HS-27A (cell line): ENCODE results near the gene TNK2.
"Not testable (repeated sequence)": the region's sequence is repeated elsewhere in the genome, so short reads cannot be mapped to it uniquely, and the experiment has no call there.

Experiments
- DNase-seq: peaks from one replicate; pipeline ENCODE4 v3.0.0-alpha.2; 2012; ENCODE audit warnings: low read depth, missing footprints

The TNK2 gene

DNA sequence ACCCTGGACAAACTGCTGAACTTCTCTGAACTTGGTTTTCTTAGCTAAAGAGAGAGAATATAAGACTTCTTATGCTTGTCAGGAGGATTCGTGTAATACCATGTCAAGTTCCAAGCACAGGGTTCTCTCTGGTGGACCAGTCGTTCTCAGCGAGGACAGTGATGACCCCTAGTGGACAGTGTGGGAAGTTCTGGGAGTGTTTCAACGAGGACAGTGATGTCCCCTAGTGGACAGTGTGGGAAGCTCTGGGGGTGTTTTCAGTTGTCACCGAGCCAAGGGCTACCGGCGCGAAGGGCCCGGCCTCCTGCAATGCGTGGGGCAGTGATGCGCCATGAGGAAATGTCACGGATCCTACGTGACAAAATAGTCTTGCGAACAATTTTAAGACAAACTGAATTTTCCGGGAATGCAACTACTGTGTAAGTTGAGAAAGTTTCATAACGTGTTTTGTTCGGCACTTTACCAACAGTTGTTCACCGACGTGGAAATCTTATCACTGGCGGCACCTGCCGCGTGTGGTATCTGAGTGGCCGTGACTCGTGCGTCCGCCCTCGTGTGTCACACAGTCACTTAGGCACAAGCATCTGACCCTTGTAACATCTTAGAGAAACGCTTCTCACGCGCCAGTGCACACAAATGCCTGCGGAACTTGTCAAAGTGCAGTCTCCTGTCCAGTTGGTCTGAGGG lies 57.4 kb downstream of the TNK2 start:
- DNase-seq = peak; percentile 68

DNA sequence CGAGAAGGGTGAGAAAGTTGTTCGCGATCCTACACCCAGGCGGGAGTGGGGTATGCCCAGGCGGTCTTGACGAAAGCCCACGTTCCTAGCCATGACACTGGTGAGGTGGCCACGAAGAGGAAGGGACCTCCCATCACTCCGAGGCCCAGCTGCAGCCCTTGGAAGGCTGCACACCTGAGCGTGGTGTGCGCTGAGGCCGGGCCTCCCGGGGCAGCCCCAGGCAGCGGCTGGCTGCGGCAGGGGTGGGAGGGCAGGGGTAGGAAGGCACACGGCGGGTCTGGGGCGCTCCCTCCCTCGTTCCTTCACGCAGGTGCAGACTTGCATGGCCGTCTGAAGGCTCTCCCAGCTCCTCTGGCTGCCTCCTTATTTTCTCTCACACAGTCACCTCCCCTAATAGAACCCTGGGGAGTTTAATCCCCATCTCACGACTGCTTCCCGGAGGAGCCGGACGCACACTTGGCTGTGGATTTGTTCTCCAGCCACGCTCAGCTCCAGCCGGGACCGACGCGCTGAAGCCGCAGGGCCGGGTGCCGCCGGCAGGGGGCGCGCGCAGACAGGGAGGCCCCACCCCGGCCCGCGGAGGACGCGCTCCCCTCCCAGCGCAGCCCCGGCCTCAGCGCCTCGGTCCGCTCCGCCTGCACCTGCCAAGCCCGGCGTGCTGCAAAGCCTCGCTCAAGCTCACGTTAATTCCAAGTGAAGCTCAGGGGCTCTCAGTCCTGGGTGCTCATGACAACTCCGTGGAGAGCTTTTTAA lies 58.9 kb downstream of the TNK2 start:
- DNase-seq = no peak

DNA sequence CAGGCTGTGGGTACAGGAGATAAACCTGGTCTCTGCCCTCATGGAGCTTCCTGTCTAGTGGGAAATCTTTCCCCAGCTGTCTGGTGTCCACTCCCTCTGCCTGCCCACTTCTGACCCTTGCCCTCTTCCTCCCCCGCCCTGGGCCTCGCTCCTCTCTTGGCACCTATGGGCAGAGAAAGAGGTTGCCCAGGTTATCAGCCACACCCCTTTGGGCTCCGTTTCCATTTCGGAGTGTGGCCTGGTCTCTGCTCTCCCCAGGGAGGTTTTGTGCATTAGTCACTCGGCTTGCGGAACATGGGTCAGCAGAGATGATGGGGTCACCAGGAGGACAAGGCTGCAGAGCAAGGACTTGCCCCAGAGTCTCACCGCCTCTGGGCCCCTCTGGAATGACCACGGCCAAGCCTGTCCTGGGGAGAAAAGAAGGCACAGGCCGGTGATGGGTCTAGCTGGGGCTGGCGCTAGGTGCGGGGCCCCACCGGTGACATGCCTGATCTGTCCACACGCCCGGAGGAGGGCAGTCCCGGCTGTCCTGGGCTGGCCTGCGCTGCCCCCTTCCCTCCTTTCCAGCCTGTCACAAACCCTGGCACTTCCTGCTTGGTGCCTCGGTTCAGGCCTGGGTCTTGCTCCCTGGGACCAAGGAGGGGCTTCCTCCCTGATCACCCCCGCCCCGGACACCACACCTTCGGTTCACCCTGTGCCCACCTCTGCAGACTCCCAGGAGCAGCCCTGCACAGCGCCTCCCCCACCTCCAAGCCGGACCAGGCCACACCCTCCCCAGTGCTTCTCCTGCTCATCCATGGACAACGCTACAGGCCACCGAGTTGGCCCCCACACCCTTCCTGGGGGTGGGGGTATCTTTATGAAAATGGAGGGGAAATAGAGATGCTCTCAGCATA lies 61.0 kb downstream of the TNK2 start:
- DNase-seq = no peak

DNA sequence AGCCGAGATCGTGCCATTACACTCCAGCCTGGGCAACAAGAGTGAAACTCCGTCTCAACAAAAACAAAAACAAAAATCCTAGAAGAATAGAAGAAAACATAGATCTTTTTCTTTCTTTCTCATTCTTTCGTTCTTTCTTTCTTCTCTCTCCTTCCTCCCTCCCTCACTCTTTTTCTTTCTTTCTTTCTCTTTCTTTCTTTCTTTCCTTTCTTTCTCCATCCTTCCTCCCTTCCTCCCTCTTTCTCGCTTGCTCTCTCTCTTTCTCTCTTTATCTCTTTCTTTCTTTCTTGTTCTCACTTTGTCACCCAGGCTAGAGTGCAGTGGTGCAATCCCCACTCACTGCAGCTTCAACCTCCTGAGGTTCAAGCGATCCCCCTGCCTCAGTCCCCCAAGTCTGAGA lies 62.9 kb downstream of the TNK2 start:
- DNase-seq = no peak

DNA sequence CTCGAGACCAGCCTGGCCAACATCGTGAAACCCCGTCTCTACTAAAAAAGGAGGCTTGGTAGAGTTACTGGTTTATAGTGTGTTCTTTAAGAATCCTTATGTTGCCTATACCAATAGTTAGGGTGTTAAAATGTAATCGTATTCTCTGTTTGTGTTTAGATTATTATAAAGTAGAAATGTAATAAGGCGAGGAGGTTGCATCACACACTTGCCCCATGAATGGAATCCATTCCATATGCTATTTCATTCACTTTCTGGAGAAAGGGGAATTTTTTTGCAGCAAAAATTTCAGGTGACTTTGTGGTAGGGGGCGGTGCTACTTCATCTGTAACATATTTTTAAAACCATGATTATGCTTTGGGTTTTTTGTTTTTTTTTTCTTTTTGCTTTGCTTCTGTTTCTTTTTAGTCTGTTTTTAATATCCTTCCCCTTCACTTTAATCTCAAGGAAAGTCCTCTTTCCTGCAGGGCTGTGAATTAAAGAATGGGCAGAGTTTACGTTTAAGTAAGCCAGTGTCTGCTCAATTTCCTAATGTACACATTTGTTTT lies 63.6 kb downstream of the TNK2 start:
- DNase-seq = no peak

DNA sequence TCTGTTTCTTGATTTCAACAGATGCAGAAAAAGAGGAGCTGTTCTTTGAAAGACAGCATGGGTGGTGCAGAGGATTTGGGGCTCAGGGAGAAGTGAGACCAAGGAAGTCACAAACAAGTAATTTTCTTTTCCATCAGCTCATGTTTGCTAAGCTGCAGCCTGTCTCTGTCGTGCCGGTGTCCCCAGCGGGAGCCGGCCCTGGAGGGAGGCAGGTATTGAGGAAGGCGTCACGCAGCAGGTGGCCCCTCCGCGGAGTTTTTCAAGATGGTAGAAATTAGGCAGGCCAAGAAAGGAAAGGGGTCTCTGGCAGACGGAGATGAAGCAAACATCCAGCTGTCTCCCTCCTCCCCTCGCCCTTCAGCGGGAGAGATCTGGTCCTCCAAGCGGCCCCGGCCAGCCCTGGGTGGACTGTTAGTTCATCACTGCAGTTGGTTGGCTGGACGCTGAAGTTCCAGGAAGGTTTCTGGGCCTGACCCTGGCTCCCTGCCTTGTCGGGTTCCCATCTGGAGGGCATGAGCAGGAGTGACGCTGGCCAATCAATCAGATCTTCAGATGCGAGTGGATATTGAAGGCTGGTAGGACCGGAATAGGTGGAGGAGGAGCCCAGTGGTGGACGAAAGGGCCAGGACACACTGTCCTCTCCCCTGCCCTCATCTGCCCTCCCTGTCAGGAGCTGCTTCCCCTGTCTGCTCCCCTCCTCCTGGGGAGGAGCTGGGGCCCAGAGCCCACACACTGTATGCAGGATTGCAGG lies 68.9 kb downstream of the TNK2 start:
- DNase-seq = no peak

DNA sequence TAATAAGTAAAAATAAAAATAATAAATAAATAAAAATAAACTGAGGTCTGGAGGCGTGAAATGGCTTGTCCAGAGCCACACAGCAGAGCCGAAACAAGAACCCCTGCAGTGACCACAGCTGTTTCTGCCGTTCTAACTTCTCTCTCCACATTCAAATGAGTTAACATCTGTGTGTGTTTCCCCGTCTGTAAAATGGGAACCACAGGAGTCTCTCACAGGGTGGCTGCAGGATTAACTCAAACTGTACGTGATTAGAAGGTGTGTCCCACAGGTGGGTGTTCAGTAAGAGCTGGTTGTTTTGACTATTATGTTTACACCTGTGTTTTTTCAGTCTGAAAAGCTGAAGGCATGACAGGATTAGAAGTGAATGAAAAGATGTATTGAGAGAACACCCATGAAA lies 69.6 kb downstream of the TNK2 start:
- DNase-seq = no peak

DNA sequence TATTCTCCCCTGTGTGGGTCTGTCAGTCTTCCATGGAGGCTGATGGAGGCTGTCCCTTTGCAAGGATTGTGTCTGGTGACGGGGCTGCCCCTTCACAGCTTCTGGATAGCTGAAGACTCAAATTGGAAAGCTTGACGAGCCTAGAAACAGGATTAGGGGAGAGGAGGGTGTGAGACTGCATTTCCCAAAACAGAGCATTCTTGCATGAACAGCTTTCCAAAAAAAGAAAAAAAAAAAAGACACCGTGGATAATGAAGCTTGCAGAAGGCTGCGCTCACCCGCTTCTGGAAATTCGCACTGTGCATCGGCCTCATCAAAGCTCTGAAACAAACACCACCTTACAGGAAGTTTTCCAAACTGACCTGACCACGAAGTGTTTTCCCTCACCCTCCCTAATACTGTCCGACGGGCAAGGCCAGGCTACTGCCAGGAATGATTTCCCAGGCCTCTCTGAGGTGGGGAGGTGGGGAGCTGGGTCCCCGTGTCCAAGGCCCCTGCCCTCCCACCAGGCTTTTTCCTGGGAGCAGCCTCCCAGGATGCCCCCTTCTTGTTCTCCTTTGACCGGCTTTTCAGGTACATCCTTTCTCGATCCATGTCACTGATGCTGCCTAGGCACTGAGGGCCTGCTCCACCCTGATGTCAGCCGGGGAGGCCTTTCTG lies 71.7 kb downstream of the TNK2 start:
- DNase-seq = no peak

DNA sequence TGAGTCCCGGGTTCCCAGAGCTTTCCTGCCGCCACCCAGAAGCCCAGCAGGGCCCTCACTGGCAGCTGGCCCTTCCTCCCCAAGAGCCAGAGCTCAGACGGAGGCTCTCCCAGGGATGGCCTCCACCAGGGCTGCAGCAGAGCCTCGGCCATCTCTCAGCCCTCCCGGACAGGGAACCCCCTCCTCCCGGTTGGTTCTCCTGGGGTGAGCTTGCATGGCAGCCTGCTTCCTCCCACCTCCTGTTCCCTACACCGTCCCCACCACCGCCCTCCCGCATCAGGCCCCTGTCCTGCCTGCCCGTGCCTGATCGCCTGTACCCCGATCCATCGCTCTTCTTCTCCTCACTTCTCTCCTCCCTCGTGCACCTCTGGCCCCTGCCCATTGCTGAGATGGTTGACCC lies 72.6 kb downstream of the TNK2 start:
- DNase-seq = no peak

DNA sequence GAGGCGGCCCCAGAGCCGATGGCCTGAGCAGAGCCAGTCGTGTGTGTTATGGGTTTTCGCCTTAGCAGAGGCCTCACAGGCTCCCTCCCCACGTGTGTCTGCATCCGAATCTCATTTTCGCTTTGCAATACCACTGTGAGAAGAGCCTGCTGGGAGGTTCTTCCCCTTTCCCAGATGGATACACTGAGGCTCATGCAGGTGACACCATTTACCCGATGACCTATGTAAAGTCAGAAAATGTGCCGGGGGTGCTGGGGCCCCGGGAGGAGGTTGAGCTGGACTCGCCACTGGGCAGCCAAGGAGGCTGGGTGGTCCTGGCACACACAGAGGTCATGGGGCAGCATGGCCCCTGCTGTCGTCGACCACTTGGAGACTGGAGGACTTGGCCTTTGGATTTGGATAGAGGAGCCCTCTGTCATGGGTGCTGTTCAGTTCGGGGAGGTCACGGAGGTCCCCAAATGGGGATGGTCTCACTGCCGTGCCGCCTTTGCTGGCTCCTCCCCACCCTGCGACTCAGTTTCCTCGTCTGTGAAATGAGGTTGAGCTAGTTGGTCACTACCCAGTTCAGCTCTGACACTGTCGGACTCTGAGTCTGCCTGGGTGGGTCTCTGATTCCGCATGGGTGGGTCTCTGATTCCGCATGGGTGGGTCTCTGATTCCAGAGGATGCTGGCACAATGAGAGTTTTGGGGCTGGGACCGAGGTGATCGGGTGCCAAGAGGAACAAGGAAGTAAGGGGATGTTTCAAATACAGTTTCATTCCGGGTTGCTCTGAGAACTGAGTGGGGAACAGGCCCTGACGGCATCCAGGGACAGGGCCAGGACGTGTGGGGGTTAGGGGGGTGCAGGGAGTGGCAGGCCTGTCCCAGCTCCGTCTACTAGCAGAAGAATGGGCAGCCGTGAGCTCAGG lies 73.4 kb downstream of the TNK2 start:
- DNase-seq = no peak

DNA sequence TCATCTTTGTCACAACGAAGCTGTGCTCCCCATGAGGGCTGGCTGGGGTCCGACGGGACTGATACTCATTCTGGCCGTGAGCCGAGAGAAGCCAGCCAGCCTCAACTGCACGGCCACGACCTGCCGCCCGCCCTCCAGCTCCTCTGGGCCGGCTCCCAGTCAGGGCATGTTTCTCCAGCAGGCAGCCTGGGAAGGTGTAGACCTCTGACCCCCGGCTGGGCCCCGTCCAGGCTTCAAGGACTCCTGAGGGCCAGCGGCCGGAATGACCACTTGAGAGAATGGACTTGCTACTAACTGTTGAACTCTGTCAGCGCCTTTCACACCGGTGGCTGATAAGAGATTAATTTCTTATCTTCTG lies 78.5 kb downstream of the TNK2 start:
- no peak for DNase-seq

DNA sequence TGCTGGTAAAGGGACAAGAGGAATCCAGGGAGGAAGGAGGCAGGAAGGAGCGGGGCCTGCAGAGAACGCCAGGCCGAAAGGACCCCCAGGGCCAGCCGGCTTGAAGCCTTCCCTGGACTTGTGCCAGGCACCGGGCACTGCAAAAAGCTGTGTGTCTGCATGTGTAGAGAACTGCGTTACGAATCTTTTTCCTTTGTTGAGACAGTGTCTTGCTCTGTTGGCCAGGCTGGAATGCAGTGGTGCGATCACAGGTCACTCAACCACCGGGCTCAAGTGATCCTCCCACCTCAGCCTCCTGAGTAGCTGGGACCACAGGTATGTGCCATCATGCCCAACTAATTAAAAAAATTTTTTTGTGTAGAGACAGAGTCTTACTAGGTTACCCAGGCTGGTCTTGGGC lies 79.6 kb downstream of the TNK2 start:
- no peak for DNase-seq

DNA sequence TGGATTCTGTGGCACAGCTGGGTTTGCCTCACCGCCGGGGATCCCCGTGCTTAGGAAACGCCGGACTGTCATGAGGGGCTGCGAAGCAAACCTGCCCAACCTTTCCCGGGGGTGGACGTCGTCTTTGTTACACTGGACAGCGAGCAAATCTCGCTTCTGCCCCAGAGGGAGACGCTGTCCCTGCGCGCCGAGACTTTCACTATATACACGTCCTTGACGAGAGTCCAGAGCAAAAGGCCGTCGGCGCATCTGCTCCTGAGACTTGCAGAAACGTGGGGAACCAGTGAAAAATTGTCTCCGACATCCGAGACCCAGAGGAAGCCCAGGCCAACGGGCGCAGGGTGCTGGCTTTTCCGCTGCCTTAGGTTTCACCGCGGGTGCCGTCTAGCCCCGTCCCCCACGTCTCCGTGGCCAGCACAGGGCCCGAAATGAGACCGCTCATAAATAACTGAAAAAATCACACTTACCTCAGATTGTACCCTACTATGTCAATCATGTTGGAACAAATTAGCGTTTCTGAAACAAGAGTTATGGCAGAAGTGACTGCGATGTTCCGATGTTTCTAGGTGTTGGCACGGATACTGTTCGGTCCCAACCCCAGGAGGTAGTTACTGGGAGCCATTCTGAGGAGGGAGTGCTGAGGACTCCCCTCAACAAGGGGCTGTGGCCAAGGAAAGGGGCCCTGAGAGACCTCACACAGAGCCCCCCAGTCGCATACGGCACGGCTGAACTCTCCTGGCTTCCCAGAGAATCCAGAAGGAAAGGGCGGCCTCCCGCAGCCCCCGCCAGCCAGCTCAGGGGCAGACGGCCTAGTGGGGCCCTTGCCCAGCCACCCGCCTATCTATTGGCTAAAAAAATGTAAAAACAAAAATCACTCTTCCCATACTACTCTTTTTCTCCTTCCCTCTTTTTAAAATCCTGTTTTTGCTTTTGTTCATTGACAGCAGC lies 82.2 kb downstream of the TNK2 start:
- no peak for DNase-seq

DNA sequence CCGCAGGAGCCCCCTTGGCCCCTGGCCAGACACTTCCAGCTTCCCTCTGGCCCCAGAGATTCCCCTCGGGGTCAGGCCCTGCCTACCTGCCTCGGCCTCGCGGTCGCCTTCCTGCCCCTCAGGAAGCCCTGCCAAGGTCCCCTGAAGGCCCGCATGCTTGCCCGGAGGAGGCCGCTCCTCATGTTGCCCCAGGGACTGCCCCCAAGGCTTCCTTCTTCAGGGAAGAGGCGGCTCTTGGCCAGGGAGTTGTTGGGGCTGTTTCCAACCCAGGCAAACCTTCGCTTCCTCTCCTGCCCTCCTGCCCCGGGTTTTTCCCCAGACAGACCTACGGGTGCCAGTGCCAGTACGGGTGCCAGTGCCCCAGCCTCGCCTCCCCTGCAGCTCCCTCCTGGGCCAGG lies 83.2 kb downstream of the TNK2 start:
- DNase-seq = no peak

DNA sequence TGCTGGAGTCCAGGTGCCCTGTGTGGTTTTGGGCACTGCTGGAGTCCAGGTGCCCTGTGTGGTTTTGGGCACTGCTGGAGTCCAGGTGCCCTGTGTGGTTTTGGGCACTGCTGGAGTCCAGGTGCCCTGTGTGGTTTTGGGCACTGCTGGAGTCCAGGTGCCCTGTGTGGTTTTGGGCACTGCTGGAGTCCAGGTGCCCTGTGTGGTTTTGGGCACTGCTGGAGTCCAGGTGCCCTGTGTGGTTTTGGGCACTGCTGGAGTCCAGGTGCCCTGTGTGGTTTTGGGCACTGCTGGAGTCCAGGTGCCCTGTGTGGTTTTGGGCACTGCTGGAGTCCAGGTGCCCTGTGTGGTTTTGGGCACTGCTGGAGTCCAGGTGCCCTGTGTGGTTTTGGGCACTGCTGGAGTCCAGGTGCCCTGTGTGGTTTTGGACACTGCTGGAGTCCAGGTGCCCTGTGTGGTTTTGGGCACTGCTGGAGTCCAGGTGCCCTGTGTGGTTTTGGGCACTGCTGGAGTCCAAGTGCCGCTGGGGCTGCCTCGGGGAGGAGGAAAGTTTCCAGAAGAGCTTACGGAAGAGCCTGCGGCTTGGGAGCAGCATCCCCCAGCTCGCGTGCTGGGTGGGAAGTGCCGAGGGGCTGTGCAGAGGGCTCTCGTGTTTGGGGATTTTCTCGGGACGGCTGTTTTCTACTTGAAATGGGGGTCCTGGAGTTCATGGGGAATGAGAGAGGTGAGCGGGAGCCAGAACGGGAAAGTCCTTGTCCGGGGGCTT lies 83.7 kb downstream of the TNK2 start:
- not testable (repeated sequence) for DNase-seq

DNA sequence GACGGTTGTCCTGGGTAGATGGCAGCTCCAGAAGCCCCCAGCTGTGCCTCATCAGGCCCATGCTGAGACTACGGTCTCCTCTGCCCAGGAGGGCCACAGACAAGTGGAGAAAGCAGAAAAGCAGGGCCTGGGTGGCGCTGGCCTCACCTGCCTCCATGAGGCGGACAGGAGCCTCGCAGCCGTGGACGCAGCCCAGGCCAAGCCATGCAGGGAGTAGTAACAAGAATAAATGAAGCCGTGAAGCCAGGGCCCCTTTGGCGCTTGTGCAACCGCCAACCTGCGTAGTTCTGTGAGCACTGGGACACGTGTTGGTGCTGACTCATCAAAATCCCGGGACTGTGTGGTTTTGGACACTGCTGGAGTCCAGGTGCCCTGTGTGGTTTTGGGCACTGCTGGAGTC lies 84.4 kb downstream of the TNK2 start:
- no peak for DNase-seq

DNA sequence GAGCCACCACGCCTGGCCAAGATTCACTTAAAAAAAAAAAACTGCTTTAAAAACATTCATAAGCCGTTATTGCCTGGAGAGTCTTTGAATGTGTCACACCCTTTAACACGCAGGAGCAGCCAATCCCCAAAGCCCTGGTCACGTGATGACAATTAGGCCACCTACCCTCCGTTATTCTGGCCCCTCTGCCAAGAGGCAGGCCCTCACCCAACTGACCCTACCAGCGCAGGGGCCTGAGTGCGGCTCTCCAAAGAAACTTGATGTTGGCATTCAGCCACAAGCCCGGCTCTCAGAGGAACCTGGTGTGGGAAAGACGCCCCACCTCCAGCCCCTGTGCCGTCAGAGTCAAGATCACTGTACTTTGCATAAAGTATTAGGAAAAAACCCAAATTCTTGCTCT lies 85.1 kb downstream of the TNK2 start:
- no peak for DNase-seq

DNA sequence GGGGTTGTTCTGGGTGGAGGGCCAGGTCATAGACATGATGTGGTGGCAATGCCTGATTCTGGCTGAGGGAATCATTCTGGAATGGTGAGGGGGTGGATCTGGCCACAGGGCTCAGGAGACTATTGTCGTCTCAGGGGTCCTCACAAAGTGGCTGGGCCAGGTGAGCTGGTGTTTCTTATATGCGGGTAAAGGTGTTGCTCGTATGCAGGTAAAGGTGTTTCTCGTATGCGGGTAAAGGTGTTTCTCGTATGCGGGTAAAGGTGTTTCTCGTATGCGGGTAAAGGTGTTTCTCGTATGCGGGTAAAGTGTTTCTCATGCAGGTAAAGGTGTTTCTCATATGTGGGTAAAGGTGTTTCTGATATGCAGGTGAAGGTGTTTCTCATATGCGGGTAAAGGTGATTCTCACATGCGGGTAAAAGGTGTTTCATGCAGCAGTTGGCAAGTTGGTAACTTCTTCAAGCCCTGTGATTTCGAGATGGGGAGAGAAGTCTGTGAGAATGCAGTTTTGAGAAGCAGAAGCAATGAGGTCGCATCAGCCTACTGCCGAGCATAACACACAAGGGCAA lies 86.1 kb downstream of the TNK2 start:
- DNase-seq = no peak
